H7 (cell line): ENCODE measurements around the gene CCNL1. TPM values are rescaled to one million over a fixed set of nuclear protein-coding genes. Genes with fewer than 3 reads are reported as not detected.
"Not testable (repeated sequence)": the region's sequence is repeated elsewhere in the genome, so short reads cannot be mapped to it uniquely, and the experiment has no call there.

Source experiments
- DNase-seq: peaks from one replicate; pipeline ENCODE4 v3.0.0; 2012
- H3K27me3 ChIP-seq: 2 replicates; pipeline ENCODE4 v1.6.0; 2011; ENCODE audit warnings: mild to moderate bottlenecking, low read length; ENCODE audit not compliant: control insufficient read depth, insufficient read depth
- H3K36me3 ChIP-seq: replicated peaks from 2 replicates; pipeline ENCODE4 v1.5.1; 2011; ENCODE audit warnings: low read length; ENCODE audit not compliant: control insufficient read depth, insufficient read depth
- H3K4me3 ChIP-seq: 2 replicates; pipeline ENCODE4 v1.5.1; 2011; ENCODE audit warnings: low read depth, mild to moderate bottlenecking, control low read depth, low read length, moderate library complexity; ENCODE audit not compliant: insufficient read depth
- total RNA-seq: library from RNA; depleted of rRNA; stranded (reverse); fragments of >200 nt; shearing (Covaris generic); gene quantifications from 2 replicates; pipeline ENCODE4 v1.2.3, GENCODE V29; 2014

The CCNL1 gene
- total RNA-seq, 1 experiment from 2014 or later: 41.1 TPM

DNA sequence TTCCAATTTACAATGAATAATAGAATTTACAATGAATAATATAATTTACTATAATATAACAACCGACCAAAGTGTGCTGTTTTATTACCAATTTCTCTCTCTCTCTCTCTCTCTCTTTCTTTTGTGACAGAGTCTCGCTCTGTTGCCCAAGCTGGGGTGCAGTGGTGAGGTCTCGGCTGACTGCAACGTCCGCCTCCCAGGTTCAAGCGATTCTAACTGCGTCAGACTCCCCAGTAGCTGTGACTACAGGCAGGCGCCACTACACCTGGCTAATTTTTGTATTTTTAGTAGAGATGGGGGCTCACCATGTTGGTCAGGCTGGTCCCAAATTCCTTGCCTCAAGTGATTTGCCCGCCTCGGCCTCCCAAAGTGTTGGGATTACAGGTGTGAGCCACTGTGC lies 17.0 kb upstream of the CCNL1 start:
- no peak for DNase-seq
- no peak overlapping the region for H3K4me3 ChIP-seq

GRCh38 chr3:157175691-157176507 lies 16.0 kb upstream of the CCNL1 start:
- Histone ChIP-seq H3K4me3 (peak overlapping the region; percentile 55), H3K36me3 (no peaks in the 10 kb centered on the region), H3K27me3 (no peaks in the 10 kb centered on the region)
- peak; percentile 65 for DNase-seq

More for the DNA sequence above, 17.0 kb upstream of the CCNL1 start:
- no peaks in the 10 kb centered on the region for H3K36me3 ChIP-seq
- no peaks in the 10 kb centered on the region for H3K27me3 ChIP-seq

DNA sequence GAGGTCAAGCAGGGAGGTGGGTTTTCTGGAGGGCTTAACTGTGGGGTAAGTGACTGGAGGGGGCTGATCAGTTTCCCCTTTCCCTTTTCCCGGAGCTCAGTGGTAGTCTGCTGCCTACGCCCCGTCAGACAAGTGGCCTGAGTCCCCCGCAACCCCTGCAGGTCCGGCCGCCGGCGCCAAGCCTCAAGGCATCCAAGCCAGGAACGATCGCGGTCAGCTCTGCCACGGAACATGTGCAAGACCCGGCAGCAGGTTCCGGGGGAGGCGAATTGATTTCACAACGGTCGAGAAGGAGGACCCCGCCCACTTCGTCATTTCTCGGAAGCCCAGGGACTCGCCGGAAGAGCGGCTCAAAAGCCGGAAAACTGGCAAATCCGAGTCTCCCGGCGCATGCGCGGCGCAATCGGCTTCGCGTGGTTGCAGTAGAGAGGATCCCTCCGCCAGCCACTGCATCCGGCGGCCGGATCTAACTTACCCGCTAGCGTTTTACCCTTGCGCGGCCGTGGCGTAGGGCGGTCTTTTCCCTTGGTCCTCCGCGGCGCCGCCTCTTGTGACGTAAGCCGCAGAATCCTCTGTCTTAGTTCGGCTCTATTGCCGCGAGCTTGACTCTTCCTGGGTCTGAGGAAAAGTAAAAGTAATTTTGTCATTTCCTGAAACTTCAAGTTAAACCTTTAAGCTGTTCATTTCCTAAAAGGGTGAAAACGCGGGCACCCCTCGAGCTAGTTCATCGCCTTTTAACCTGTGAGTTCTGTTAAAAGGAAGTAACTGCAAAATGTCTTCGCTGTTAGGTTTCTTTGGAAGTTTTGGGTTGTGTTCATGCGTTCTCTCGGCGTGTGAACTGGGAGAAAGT lies 14.9 kb upstream of the CCNL1 start:
- peak; percentile 94 for DNase-seq
- Histone ChIP-seq H3K4me3 (peak overlapping the region; percentile 59), H3K36me3 (no peaks in the 10 kb centered on the region), H3K27me3 (no peaks in the 10 kb centered on the region)

DNA sequence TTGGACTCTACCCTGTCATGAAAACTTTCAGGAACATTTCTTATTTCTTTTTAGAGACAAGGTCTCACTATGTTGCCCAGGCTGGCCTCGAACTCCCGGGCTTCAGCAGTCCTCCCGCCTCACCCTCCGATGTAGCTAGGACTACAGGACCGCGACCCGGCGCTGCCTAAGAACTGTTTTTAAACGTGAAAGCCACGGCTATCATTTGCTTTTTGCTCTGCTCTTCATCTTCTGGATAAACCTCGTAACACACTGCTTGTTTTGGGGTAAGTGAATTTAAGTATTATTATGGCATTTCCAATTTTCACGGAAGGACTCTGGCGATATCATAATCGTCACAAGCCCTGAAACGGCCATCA lies 14.3 kb upstream of the CCNL1 start:
- Histone ChIP-seq H3K36me3 (no peaks in the 10 kb centered on the region), H3K27me3 (no peaks in the 10 kb centered on the region), H3K4me3 (peak overlapping the region; percentile 59)
- no peak for DNase-seq

GRCh38 chr3:157173343-157173742 lies 13.4 kb upstream of the CCNL1 start:
- H3K36me3 ChIP-seq, H3K27me3 ChIP-seq, H3K4me3 ChIP-seq, DNase-seq: not testable (repeated sequence)

DNA sequence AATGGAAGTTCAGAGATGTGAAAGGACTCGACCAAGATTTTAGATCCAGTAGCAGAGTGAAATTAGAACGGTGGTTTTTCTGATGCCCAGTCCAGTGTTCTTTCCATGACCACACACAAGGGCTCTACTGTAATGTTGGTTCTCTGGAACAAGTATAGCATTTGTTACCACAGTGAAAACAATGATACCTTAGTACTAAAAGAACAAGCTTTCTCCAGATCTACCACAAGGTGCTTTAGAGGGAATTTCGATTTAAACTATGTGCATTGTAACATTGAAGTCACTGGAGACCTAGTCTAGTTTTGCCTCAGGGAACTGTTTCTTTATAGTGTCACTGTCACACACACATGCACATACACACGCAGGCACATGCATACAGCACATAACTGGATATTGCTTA lies 12.8 kb upstream of the CCNL1 start:
- DNase-seq: no peak
- Histone ChIP-seq H3K4me3 (no peak overlapping the region), H3K27me3 (no peaks in the 10 kb centered on the region), H3K36me3 (no peaks in the 10 kb centered on the region)

GRCh38 chr3:157170861-157171260 lies 10.9 kb upstream of the CCNL1 start:
- no peaks in the 10 kb centered on the region for H3K27me3 ChIP-seq
- no peaks in the 10 kb centered on the region for H3K36me3 ChIP-seq
- H3K4me3 ChIP-seq: no peak overlapping the region
- no peak for DNase-seq

DNA sequence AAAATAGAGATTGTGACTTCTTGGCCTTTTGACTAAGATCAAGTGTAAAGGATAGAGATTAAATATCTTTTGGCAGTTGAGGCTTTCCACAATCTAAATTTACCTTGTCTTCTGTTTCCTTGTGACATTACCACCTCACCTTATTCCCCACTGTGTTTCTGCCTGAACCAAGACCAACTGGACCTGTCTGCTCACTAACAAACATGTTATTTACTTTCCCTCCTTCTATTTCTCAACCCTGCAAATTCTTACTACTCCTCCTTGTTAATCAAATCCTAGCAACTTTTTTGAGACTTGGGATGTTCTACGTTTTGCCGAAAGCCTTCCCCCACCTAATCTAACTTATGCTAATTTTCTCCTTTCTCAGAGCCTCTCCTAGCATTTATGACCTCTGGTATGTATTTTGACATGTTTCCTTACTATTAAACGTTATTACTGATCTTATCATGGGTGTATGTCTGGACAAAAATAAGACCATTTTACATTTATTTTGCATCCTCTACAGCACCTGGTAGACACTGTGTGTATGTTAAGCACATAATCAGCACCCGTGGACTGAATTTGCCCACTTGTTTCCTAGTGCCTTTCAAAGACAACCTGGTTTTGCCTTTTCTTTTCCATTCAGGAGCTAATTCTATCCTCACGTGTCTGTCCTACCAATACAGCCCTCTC lies 7.6 kb upstream of the CCNL1 start:
- H3K36me3 ChIP-seq: no peaks in the 10 kb centered on the region
- no peaks in the 10 kb centered on the region for H3K27me3 ChIP-seq
- DNase-seq: no peak
- no peak overlapping the region for H3K4me3 ChIP-seq

DNA sequence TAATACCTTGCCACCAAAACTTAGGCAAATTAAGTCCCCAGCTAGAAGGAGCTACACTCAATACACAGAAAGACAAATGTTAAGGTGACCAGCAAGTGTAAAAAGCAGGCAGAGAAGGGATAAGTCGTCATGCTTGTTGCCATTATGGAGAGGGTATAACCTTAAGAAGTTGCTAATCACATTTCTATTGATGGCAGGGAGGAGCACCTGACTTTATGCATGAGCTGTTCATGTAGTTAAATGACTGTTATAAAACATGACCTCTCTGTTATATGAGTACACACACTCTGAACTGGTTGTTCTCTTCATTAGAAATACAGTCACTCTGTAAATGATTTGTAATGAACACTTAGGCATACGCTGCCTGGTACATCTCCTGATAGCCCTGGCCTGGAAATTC lies 6.6 kb upstream of the CCNL1 start:
- H3K27me3 ChIP-seq: no peaks in the 10 kb centered on the region
- H3K4me3 ChIP-seq: no peak overlapping the region

GRCh38 chr3:157166115-157166514 lies 6.2 kb upstream of the CCNL1 start:
- Histone ChIP-seq H3K4me3 (no peak overlapping the region), H3K36me3 (no peaks in the 10 kb centered on the region), H3K27me3 (no peaks in the 10 kb centered on the region)
- no peak for DNase-seq

More for the DNA sequence above, 6.6 kb upstream of the CCNL1 start:
- no peak for DNase-seq
- no peaks in the 10 kb centered on the region for H3K36me3 ChIP-seq

DNA sequence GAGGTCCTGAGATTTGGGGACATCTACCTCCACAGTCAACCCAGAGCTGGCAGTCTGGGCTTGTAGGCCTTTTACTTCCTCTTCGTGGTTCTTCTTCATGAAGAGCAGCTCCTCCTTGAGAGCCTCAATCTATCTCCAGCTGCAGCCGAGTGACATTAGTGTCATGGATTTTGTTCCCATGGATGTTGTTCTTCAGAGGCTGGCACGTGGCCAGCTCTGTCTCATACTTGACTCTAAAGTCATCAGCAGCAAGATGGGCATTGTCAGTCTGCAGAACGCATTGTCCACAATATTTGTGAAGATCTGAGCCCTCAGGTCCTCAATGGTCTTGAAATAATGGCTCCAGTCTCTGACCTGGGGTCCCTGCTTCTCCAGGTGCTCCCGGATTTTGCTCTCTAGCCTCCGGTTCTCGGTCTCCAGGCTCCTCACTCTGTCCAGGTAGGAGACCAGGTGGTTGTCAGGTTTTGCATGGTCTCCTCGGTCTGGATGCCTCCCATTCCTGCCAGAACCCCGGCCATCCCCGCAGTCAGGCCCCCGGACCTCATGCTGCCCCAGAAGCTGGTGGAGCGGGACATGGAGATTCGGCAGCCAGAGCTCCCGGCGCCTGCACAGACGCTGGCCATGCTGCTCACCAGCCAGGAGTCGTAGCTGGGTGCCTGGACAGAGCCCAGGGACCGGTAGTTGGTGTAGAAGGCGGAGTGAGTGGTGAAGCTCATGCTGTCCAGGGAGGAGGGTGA lies 3.4 kb upstream of the CCNL1 start:
- no peak for DNase-seq
- peaks cover under 1% of the 10 kb centered on the region for H3K36me3 ChIP-seq
- no peaks in the 10 kb centered on the region for H3K27me3 ChIP-seq
- no peak overlapping the region for H3K4me3 ChIP-seq

GRCh38 chr3:157162620-157163019 lies 2.7 kb upstream of the CCNL1 start:
- H3K4me3 ChIP-seq, H3K36me3 ChIP-seq, H3K27me3 ChIP-seq, DNase-seq: not testable (repeated sequence)

DNA sequence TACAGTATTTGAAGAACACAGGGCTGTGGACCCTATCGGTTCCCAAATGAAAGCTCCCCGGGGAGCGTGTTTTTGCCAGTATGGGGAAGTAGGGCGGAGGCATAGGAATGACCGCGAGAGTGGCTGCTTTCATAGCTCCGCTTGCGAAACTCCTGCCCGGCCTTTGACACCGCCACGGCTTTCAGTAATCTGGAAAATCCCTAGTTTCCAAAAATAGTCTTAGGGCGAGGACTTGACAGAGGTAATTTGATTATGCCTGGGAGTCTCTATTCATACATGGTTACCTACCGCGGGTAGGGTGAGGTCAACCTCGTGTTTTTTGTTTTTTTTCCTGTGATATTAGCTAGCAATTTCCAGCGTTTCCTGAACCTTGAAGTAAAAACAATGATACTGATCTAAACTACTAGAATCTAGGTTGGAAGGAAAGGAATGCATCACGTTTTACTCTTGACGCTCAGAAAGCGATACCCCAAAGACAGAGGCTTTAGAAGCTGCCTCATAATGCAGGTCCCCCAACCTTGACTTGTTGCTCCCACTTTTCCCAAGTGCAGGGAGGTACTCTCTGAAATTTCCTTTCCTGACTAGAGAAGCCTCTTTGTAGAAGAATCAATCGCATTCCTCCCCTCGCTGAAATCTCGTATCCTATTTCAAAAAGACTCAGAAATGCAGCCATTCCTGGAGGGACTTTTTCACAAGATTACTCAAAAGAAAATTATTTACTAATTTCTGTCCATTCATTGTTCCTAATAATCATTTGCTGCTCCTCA lies 894 bp upstream of the CCNL1 start:
- H3K4me3 ChIP-seq: peak overlapping the region; percentile 98
- peaks cover 24% of the 10 kb centered on the region for H3K36me3 ChIP-seq
- no peaks in the 10 kb centered on the region for H3K27me3 ChIP-seq
- DNase-seq: peak; percentile 56
